Neutrophil (primary cell): ENCODE results near the gene SLC66A3.

Source experiments
- H3K27ac ChIP-seq: fragments of 200-600 bp; sonication (generic); 2 replicates; pipeline ENCODE4 v1.5.1; 2016; ENCODE audit warnings: mild to moderate bottlenecking, moderate library complexity
- H3K27me3 ChIP-seq: fragments of 200-600 bp; sonication (generic); 2 replicates; pipeline ENCODE4 v1.6.0; 2016; ENCODE audit warnings: mild to moderate bottlenecking
- H3K36me3 ChIP-seq: fragments of 200-600 bp; sonication (generic); 2 replicates; pipeline ENCODE4 v1.5.1; 2017
- H3K4me1 ChIP-seq, 2 experiments: fragments of 200-600 bp in 1 of 2; sonication (generic) in 1 of 2; 1 replicate in 1 of 2; 2 replicates in 1 of 2; pipeline versions ENCODE4 v1.5.1 to v1.6.1; 2013 to 2016; ENCODE audit warnings: low read depth in 1 of 2, low read length in 1 of 2, mild to moderate bottlenecking in 1 of 2, moderate library complexity in 1 of 2; ENCODE audit not compliant: control insufficient read depth in 1 of 2, insufficient read depth in 1 of 2
- H3K4me3 ChIP-seq, 2 experiments: fragments of 200-600 bp in 1 of 2; sonication (generic) in 1 of 2; 1 replicate in 1 of 2; 2 replicates in 1 of 2; pipeline ENCODE4 v1.5.1; 2013 to 2016; ENCODE audit warnings: low read depth in 1 of 2, low read length in 1 of 2, mild to moderate bottlenecking in 1 of 2, moderate library complexity in 1 of 2
- H3K9me3 ChIP-seq: fragments of 200-600 bp; sonication (generic); 2 replicates; pipeline ENCODE4 v1.5.1; 2016
- CTCF ChIP-seq: fragments of 200-600 bp; sonication (generic); IDR thresholded peaks from 2 replicates; pipeline ENCODE4 v1.5.1; 2016; ENCODE audit warnings: antibody characterized with exemption

SLC66A3 gene

GRCh38 chr2:11215407-11215806 is 60.1 kb downstream of the SLC66A3 start:
- Histone ChIP-seq H3K9me3 (no peaks in the 10 kb centered on the region), H3K4me1 (no peaks in the 10 kb centered on the region), H3K27ac (no peak overlapping the region), H3K4me3 (no peak overlapping the region), H3K27me3 (no peaks in the 10 kb centered on the region), H3K36me3 (peaks cover 80% of the 10 kb centered on the region)
- TF ChIP-seq CTCF = no peak

GRCh38 chr2:11220445-11220844 is 65.2 kb downstream of the SLC66A3 start:
- peaks cover 38% of the 10 kb centered on the region for H3K36me3 ChIP-seq

GRCh38 chr2:11222845-11223244 is 67.6 kb downstream of the SLC66A3 start:
- no peak overlapping the region for H3K4me3 ChIP-seq
- no peaks in the 10 kb centered on the region for H3K4me1 ChIP-seq
- no peaks in the 10 kb centered on the region for H3K9me3 ChIP-seq
- peaks cover 17% of the 10 kb centered on the region for H3K36me3 ChIP-seq
- TF ChIP-seq CTCF = no peak
- H3K27me3 ChIP-seq = no peaks in the 10 kb centered on the region
- H3K27ac ChIP-seq = no peak overlapping the region

More at GRCh38 chr2:11220445-11220844, 65.2 kb downstream of the SLC66A3 start:
- no peak overlapping the region for H3K4me3 ChIP-seq
- H3K27ac ChIP-seq = no peak overlapping the region
- no peaks in the 10 kb centered on the region for H3K9me3 ChIP-seq
- TF ChIP-seq CTCF = no peak
- H3K4me1 ChIP-seq = no peaks in the 10 kb centered on the region
- H3K27me3 ChIP-seq = no peaks in the 10 kb centered on the region

- Histone ChIP-seq H3K36me3 (peaks cover 6% of the 10 kb centered on the region), H3K27ac (peak overlapping the region; percentile 5), H3K4me1 (no peaks in the 10 kb centered on the region), H3K27me3 (no peaks in the 10 kb centered on the region), H3K4me3 (no peak overlapping the region), H3K9me3 (no peaks in the 10 kb centered on the region)
- TF ChIP-seq CTCF = no peak
Measured at GRCh38 chr2:11224887-11225286, 69.6 kb downstream of the SLC66A3 start.

- no peak overlapping the region for H3K4me3 ChIP-seq
- no peak overlapping the region for H3K27ac ChIP-seq
- no peaks in the 10 kb centered on the region for H3K9me3 ChIP-seq
- TF ChIP-seq CTCF = no peak
- peaks cover 6% of the 10 kb centered on the region for H3K36me3 ChIP-seq
- H3K4me1 ChIP-seq = no peaks in the 10 kb centered on the region
- no peaks in the 10 kb centered on the region for H3K27me3 ChIP-seq
Measured at GRCh38 chr2:11227595-11227994, 72.3 kb downstream of the SLC66A3 start.
